Stimulated activated CD4-positive, alpha-beta T cell treated with anti-CD3 and anti-CD28 coated beads, Interleukin-15, amount 100 ng/mL, for 1 hour (primary cell): ENCODE data around the gene C20orf204.

ENCODE experiments used
- DNase-seq, 2 donors: peaks; one replicate each; pipeline ENCODE4 v3.0.0-alpha.2; 2020; ENCODE audit warnings: low read depth in 1 of 2, low spot score in 1 of 2

Gene C20orf204

GRCh38 chr20:64041040-64041780 lies 5.2 kb downstream of the C20orf204 start:
- no peak for DNase-seq

- no peak for DNase-seq
These were observed 5.7 kb downstream of the C20orf204 start for GRCh38 chr20:64041781-64042053.

GRCh38 chr20:64042054-64042781 lies 6.2 kb downstream of the C20orf204 start:
- DNase-seq, result no peak

DNA sequence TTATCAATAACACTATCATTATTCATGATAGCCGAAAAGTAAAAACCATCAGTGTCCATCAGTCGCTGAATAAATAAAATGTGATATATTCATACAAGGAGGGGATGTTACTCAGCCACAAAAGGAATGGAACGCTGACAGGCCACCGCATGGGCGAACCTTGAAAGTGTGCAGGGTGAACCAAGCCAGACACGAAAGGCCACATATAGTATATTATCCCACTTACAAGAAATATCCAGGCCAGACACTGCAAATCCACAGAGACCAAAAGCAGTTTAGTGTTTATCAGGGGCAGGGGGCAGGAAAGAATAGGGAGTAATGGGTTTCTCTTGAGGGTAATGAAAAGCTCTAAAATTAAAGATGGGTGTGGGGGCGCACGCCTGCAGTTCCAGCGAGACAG lies 7.8 kb downstream of the C20orf204 start:
- DNase-seq, result no peak

GRCh38 chr20:64044484-64045247 lies 8.7 kb downstream of the C20orf204 start:
- DNase-seq, result no peak

GRCh38 chr20:64045346-64046011 lies 9.5 kb downstream of the C20orf204 start:
- DNase-seq, result no peak

- no peak for DNase-seq
These were observed 11.0 kb downstream of the C20orf204 start for GRCh38 chr20:64047046-64047389.

DNA sequence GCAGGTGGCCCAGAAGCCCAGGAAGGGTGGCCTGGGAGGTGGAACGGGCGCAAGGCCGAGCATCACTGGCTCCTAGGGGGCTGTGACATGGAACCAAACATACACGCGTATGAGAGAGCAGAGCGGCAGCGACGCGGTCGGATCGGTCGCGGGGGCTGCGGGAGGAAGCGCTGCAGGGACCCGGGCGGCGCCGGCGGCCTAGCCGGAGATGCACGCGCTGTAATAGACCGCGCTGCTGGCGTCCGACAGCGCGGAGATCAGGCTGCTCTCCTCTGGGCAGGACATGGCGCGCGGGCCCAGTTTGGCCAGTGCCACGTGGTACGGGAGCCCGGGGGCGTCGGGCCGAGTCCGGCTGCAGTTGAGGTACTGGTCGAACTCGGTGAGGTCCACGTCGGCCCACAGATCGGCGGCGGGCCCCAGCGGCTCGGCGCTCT lies 12.0 kb downstream of the C20orf204 start:
- no peak for DNase-seq

GRCh38 chr20:64048402-64049044 lies 12.5 kb downstream of the C20orf204 start:
- DNase-seq, result no peak

DNA sequence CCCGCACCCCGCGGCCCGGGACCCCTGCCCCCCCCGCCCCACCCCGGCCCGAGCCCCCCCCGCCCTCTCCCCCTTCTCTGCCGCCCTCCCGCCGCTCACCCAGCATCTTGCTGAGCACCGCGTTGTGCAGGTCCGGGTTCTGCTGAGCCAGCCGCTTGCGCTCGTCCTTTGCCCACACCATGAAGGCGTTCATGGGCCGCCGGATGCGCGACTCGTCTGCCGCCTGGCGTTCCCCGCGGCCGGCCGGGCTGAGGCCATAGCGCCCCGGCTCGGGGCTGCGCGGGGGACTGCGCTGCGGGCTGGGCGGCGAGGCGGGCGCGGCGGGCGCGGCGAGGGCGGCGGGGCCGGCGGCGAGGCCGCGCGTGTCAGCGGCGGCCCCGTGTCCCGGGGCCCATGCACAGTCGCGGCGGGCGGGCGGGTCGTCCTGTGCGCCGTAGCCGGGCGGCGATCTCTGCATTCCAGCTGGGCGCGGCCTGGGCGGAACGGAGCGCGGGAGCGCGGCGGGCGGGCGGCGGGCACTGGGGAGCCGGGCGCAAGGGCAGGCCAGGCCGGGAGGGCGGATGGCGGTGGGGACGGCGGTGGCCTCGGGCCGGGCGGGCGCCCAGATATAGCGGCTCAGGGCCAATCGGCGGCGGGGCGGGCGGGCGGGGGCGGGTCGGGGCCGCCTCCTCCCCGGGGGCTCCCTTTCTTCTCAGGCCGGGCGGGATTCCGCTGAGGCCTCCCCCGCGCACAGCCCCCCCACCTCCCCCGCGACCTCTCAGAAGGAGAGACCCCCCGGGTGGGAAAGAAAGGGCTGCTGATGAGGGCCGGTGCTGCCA lies 13.3 kb downstream of the C20orf204 start, which contains the start of gene SOX18:
Gene SOX18 (minus strand): TSS at position 580 of the 818 bp plus-strand sequence. CDS start 123 bp downstream, at position 457.
- no peak for DNase-seq

- no peak for DNase-seq
These were observed 13.9 kb downstream of the C20orf204 start for GRCh38 chr20:64049878-64050260.

DNA sequence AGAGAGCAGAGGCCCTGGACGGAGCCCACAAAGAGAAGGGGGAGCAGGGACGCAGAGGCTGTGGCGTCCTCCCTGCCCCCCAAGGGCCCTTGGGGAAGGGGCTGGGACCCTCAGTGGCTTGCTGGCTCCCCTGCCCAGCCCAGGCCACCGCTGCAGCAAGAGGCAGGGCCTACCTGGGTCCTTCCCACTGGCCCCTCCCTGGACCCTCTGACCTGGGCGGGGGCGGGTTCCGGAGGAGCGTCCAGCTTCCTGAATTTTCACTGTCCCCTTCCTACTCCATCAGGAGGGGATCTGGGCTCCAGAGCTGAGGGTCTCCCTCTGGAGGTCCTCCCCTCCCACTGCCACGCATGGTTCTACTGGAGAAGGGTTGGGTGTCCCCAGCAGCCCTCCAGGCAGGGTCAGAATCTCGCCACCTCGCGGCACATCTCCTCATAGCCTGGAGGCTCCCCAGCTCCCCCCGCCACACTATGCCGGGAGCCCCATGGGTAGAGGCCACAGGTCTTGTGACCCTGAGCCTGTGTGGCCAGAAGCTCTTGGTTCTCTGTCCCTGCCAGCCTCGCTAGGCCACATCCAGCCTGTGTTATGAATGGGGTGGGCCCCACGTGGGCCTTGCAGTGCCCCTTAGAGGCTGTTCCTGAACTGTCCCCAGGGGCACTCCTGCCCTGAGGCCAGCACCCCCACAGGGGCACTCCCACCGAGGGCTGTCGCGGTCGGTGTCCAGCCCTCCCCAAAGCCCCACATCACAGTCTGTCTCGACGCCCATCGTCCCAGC lies 14.5 kb downstream of the C20orf204 start:
- no peak for DNase-seq

- DNase-seq, result no peak
These were observed 15.1 kb downstream of the C20orf204 start for GRCh38 chr20:64051033-64051452.

GRCh38 chr20:64051561-64052325 lies 15.8 kb downstream of the C20orf204 start:
- DNase-seq, result no peak

GRCh38 chr20:64052326-64052722 lies 16.3 kb downstream of the C20orf204 start:
- no peak for DNase-seq

DNA sequence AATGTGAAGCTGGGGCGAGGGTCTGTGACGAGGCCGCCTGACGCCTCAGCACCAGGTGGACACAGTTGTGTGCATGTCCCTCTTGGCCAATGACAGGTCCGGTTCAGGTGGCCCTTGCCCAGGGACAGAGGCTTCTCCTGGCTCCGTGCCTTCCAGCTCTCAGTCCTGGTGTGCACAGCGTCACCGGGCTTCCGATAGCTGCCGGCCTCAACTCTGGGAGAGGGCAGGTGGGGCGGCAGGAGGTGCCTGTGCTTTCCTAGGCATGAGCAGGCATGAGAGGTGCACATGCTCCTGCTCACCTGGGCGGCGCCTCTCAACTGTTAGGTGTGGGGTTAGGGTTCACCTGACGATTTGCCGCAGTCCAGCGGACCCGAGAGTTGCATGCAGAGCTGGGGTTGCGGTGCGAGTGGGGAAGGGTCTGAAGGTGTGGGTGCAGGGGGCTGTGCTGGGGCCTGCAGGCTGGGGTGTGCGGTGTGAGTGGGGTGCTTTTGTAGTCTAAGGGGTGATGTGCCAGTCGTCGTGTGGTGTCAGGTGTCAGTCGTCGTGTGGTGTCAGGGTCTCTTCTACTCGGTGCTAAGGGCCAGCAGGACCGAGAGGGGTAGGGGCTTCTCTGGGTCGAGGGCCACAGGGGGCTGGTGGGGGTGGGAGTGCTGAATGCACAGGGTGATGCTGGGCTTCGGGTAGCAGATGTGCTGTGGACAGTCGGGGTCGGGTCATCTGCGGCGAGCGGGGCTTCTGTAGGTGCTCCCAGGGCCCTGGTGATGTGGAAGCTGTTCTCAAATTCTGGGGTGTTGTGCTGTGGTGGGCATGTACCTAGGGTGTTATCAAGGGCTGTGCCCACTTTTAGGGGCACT lies 17.2 kb downstream of the C20orf204 start:
- no peak for DNase-seq

- DNase-seq, result no peak
These were observed 18.1 kb downstream of the C20orf204 start for GRCh38 chr20:64053841-64054661.
